GM12891 (cell line): ENCODE data around the gene ARL8A.

ENCODE experiments used
- POLR2A ChIP-seq: IDR thresholded peaks from 2 replicates; pipeline ENCODE4 v1.6.1; 2011; ENCODE audit warnings: low read depth, low read length, control low read depth
- SPI1 ChIP-seq: IDR thresholded peaks from 2 replicates; pipeline ENCODE4 v1.6.1; 2011; ENCODE audit warnings: low read depth, low read length, control low read depth
- TAF1 ChIP-seq: IDR thresholded peaks from 2 replicates; pipeline ENCODE4 v1.6.1; 2011; ENCODE audit warnings: low read depth, low read length, control low read depth

- no peak for TF ChIP-seq TAF1
- no peak for TF ChIP-seq POLR2A
- no peak for TF ChIP-seq SPI1
These were observed 37.9 kb downstream of the ARL8A start for GRCh38 chr1:202106340-202107254.
